HG03571 (cell line): Measurements from ENCODE around the gene CFAP97D2.

Source experiments
- ATAC-seq: cut with Tn5 transposase; IDR thresholded peaks from one replicate; pipeline ENCODE4 v1.9.1; 2021; ENCODE audit not compliant: unreplicated experiment

Gene CFAP97D2

GRCh38 chr13:114264886-114265611 is 86.0 kb downstream of the CFAP97D2 start:
- no peak for ATAC-seq

GRCh38 chr13:114266241-114266640 is 87.2 kb downstream of the CFAP97D2 start:
- ATAC-seq = no peak

GRCh38 chr13:114268344-114269280 is 89.6 kb downstream of the CFAP97D2 start:
- no peak for ATAC-seq

- ATAC-seq = no peak
Observed at GRCh38 chr13:114269281-114269770, 90.3 kb downstream of the CFAP97D2 start.
